ENCODE measurements around the gene CIAPIN1. TPM values are rescaled to one million over a fixed set of nuclear protein-coding genes. Genes with fewer than 3 reads are reported as not detected.

Gene CIAPIN1
- total and polyA plus RNA-seq, 2 donors = 24.6 to 38.6 TPM

- DNase-seq (ENCODE audit: extremely low spot score) = no peak
- Histone ChIP-seq H3K4me1 (ENCODE audit: insufficient read depth) (no peaks in the 10 kb centered on the region), H3K27ac (ENCODE audit: low read depth) (no peak overlapping the region), H3K36me3 (ENCODE audit: insufficient read depth) (peaks cover 3% of the 10 kb centered on the region), H3K4me3 (ENCODE audit: low read depth, low read length) (no peak overlapping the region)
- WGBS = 55% methylated on average over 10 of the region's 10 CpGs
Observed at GRCh38 chr16:57471852-57472664, 24.9 kb upstream of the CIAPIN1 start.

- DNase-seq (ENCODE audit: extremely low spot score) = no peak
- WGBS = 95% methylated on average over 1 of the region's 1 CpG
- Histone ChIP-seq H3K4me1 (ENCODE audit: insufficient read depth) (no peaks in the 10 kb centered on the region), H3K4me3 (ENCODE audit: low read depth, low read length) (no peak overlapping the region), H3K27ac (ENCODE audit: low read depth) (no peak overlapping the region), H3K36me3 (ENCODE audit: insufficient read depth) (peaks cover 5% of the 10 kb centered on the region)
Observed at GRCh38 chr16:57471209-57471608, 24.0 kb upstream of the CIAPIN1 start.

- no peak for DNase-seq (ENCODE audit: extremely low spot score)
- H3K36me3 ChIP-seq (ENCODE audit: insufficient read depth) = peaks cover 5% of the 10 kb centered on the region
- no peak overlapping the region for H3K4me3 ChIP-seq (ENCODE audit: low read depth, low read length)
- no peaks in the 10 kb centered on the region for H3K4me1 ChIP-seq (ENCODE audit: insufficient read depth)
- no peak overlapping the region for H3K27ac ChIP-seq (ENCODE audit: low read depth)
- 32% methylated on average over 6 of the region's 6 CpGs for WGBS
Observed at GRCh38 chr16:57470711-57471110, 23.5 kb upstream of the CIAPIN1 start.

GRCh38 chr16:57469917-57470470 lies 22.8 kb upstream of the CIAPIN1 start:
- Histone ChIP-seq H3K4me3 (ENCODE audit: low read depth, low read length) (no peak overlapping the region), H3K36me3 (ENCODE audit: insufficient read depth) (peaks cover 5% of the 10 kb centered on the region), H3K27ac (ENCODE audit: low read depth) (no peak overlapping the region), H3K4me1 (ENCODE audit: insufficient read depth) (no peaks in the 10 kb centered on the region)
- 69% methylated on average over 9 of the region's 9 CpGs for WGBS
- DNase-seq (ENCODE audit: extremely low spot score) = no peak

- H3K36me3 ChIP-seq (ENCODE audit: insufficient read depth) = peaks cover 5% of the 10 kb centered on the region
- no peak for DNase-seq (ENCODE audit: extremely low spot score)
Observed at GRCh38 chr16:57469046-57469445, 21.9 kb upstream of the CIAPIN1 start.

GRCh38 chr16:57468346-57468745 lies 21.2 kb upstream of the CIAPIN1 start:
- Histone ChIP-seq H3K4me1 (ENCODE audit: insufficient read depth) (no peaks in the 10 kb centered on the region), H3K36me3 (ENCODE audit: insufficient read depth) (peaks cover 5% of the 10 kb centered on the region), H3K27ac (ENCODE audit: low read depth) (no peak overlapping the region), H3K4me3 (ENCODE audit: low read depth, low read length) (no peak overlapping the region)
- no peak for DNase-seq (ENCODE audit: extremely low spot score)
- 90% methylated on average over 2 of the region's 2 CpGs for WGBS

More at GRCh38 chr16:57469046-57469445, 21.9 kb upstream of the CIAPIN1 start:
- 88% methylated on average over 11 of the region's 11 CpGs for WGBS
- Histone ChIP-seq H3K4me1 (ENCODE audit: insufficient read depth) (no peaks in the 10 kb centered on the region), H3K4me3 (ENCODE audit: low read depth, low read length) (no peak overlapping the region), H3K27ac (ENCODE audit: low read depth) (no peak overlapping the region)

GRCh38 chr16:57464523-57464922 lies 17.3 kb upstream of the CIAPIN1 start:
- 97% methylated on average over 2 of the region's 2 CpGs for WGBS
- no peak for DNase-seq (ENCODE audit: extremely low spot score)

GRCh38 chr16:57462978-57463362 lies 15.8 kb upstream of the CIAPIN1 start:
- Histone ChIP-seq H3K27ac (ENCODE audit: low read depth) (no peak overlapping the region), H3K36me3 (ENCODE audit: insufficient read depth) (peaks cover 2% of the 10 kb centered on the region), H3K4me3 (ENCODE audit: low read depth, low read length) (peak overlapping the region; percentile 98), H3K4me1 (ENCODE audit: insufficient read depth) (no peaks in the 10 kb centered on the region)
- under 1% methylated on average over 16 of the region's 16 CpGs for WGBS
- no peak for DNase-seq (ENCODE audit: extremely low spot score)

More at GRCh38 chr16:57464523-57464922, 17.3 kb upstream of the CIAPIN1 start:
- Histone ChIP-seq H3K4me3 (ENCODE audit: low read depth, low read length) (no peak overlapping the region), H3K27ac (ENCODE audit: low read depth) (no peak overlapping the region), H3K4me1 (ENCODE audit: insufficient read depth) (no peaks in the 10 kb centered on the region), H3K36me3 (ENCODE audit: insufficient read depth) (peaks cover 5% of the 10 kb centered on the region)

GRCh38 chr16:57462209-57462977 lies 15.2 kb upstream of the CIAPIN1 start, which contains the start of gene POLR2C:
Gene POLR2C (plus strand): TSS chr16:57462679. CDS start chr16:57462725, 46 bp downstream.
- no peak for DNase-seq (ENCODE audit: extremely low spot score)
- no peaks in the 10 kb centered on the region for H3K4me1 ChIP-seq (ENCODE audit: insufficient read depth)
- H3K36me3 ChIP-seq (ENCODE audit: insufficient read depth) = peaks cover 5% of the 10 kb centered on the region
- peak within 1 kb of the TSS; percentile 98 for H3K4me3 ChIP-seq (ENCODE audit: low read depth, low read length)
- H3K27ac ChIP-seq (ENCODE audit: low read depth) = peak within 1 kb of the TSS; percentile 59
- WGBS = under 1% methylated on average over 47 of the region's 47 CpGs

GRCh38 chr16:57452021-57452420 lies 4.8 kb upstream of the CIAPIN1 start:
- WGBS = 94% methylated on average over 10 of the region's 10 CpGs

GRCh38 chr16:57446531-57447185 lies 527 bp downstream of the CIAPIN1 start:
- 3% methylated on average over 28 of the region's 28 CpGs for WGBS
- no peak for DNase-seq (ENCODE audit: extremely low spot score)
- no peaks in the 10 kb centered on the region for H3K36me3 ChIP-seq (ENCODE audit: insufficient read depth)

More at GRCh38 chr16:57452021-57452420, 4.8 kb upstream of the CIAPIN1 start:
- Histone ChIP-seq H3K36me3 (ENCODE audit: insufficient read depth) (no peaks in the 10 kb centered on the region), H3K4me3 (ENCODE audit: low read depth, low read length) (no peak overlapping the region), H3K4me1 (ENCODE audit: insufficient read depth) (no peaks in the 10 kb centered on the region), H3K27ac (ENCODE audit: low read depth) (no peak overlapping the region)
- DNase-seq (ENCODE audit: extremely low spot score) = no peak

GRCh38 chr16:57445510-57445909 lies 1.7 kb downstream of the CIAPIN1 start:
- no peak for DNase-seq (ENCODE audit: extremely low spot score)
- H3K4me1 ChIP-seq (ENCODE audit: insufficient read depth) = peaks cover 2% of the 10 kb centered on the region
- WGBS = 94% methylated on average over 2 of the region's 2 CpGs
- no peak overlapping the region for H3K27ac ChIP-seq (ENCODE audit: low read depth)
- H3K36me3 ChIP-seq (ENCODE audit: insufficient read depth) = no peaks in the 10 kb centered on the region
- H3K4me3 ChIP-seq (ENCODE audit: low read depth, low read length) = no peak overlapping the region

More at GRCh38 chr16:57446531-57447185, 527 bp downstream of the CIAPIN1 start:
- H3K4me1 ChIP-seq (ENCODE audit: insufficient read depth) = peaks cover 2% of the 10 kb centered on the region
- H3K4me3 ChIP-seq (ENCODE audit: low read depth, low read length) = peak overlapping the region; percentile 91
- H3K27ac ChIP-seq (ENCODE audit: low read depth) = peak overlapping the region; percentile 42

- Histone ChIP-seq H3K27ac (ENCODE audit: low read depth) (no peak overlapping the region), H3K4me1 (ENCODE audit: insufficient read depth) (peaks cover 2% of the 10 kb centered on the region), H3K4me3 (ENCODE audit: low read depth, low read length) (no peak overlapping the region), H3K36me3 (ENCODE audit: insufficient read depth) (no peaks in the 10 kb centered on the region)
- no peak for DNase-seq (ENCODE audit: extremely low spot score)
- WGBS = 82% methylated on average over 3 of the region's 3 CpGs
Observed at GRCh38 chr16:57444711-57445110, 2.5 kb downstream of the CIAPIN1 start.

All from urinary bladder (tissue), 4 donors.